ENCODE results near the gene STAB1. TPM values are rescaled to one million over a fixed set of nuclear protein-coding genes. Genes with fewer than 3 reads are reported as not detected.

The STAB1 gene
- total RNA-seq, 4 donors from 2014 or later, result 10.3 to 27.2 (median 23.3) TPM

GRCh38 chr3:52561028-52561747 is 66.0 kb downstream of the STAB1 start:
- in situ Hi-C loops (cut with MboI; ENCODE audit: low sequenced_read_pairs in 4 of 4), result no loop called here

GRCh38 chr3:52563984-52564383 is 68.8 kb downstream of the STAB1 start:
- H3K4me1 ChIP-seq, result no peaks in the 10 kb centered on the region
- H3K36me3 ChIP-seq, result peaks cover 7 to 60% of the 10 kb centered on the region in 2 donors
- no peaks in the 10 kb centered on the region for H3K27me3 ChIP-seq
- TF ChIP-seq CTCF (IDR thresholded peaks at IDR 0.05 in 4 of 5, conservative IDR thresholded peaks at IDR 0.05 in 1 of 5) (no peak), POLR2A (IDR thresholded peaks at IDR 0.05) (no peak)
- intact Hi-C loops (cut with DNase I; ENCODE audit: low total_unique reads), result no loop called here
- DNase-seq (no peak), ATAC-seq (no peak)
- H3K27ac ChIP-seq, result no peak overlapping the region
- H3K9me3 ChIP-seq, result no peaks in the 10 kb centered on the region
- H3K4me3 ChIP-seq, result no peak overlapping the region
- in situ Hi-C loops (cut with MboI; ENCODE audit: low sequenced_read_pairs in 4 of 4), result no loop called here

More at GRCh38 chr3:52561028-52561747, 66.0 kb downstream of the STAB1 start:
- no peak overlapping the region for H3K4me3 ChIP-seq
- peaks cover 7 to 74% of the 10 kb centered on the region in 2 donors for H3K36me3 ChIP-seq
- no peak for DNase-seq
- no peak overlapping the region for H3K27ac ChIP-seq
- TF ChIP-seq CTCF (IDR thresholded peaks at IDR 0.05 in 4 of 5, conservative IDR thresholded peaks at IDR 0.05 in 1 of 5) (no peak), POLR2A (IDR thresholded peaks at IDR 0.05) (no peak)
- no peaks in the 10 kb centered on the region for H3K4me1 ChIP-seq
- intact Hi-C loops (cut with DNase I; ENCODE audit: low total_unique reads), result no loop called here
- H3K9me3 ChIP-seq, result no peaks in the 10 kb centered on the region
- H3K27me3 ChIP-seq, result no peaks in the 10 kb centered on the region
- ATAC-seq, result no peak

- H3K36me3 ChIP-seq, result peaks cover 7 to 33% of the 10 kb centered on the region in 2 donors
- peaks cover 0 to 4% of the 10 kb centered on the region in 2 donors for H3K4me1 ChIP-seq
- H3K27me3 ChIP-seq, result no peaks in the 10 kb centered on the region
These were observed 72.9 kb downstream of the STAB1 start for GRCh38 chr3:52568069-52568468.

GRCh38 chr3:52570076-52570475 is 74.9 kb downstream of the STAB1 start:
- TF ChIP-seq POLR2A (IDR thresholded peaks at IDR 0.05) (no peak), CTCF (IDR thresholded peaks at IDR 0.05 in 4 of 5, conservative IDR thresholded peaks at IDR 0.05 in 1 of 5) (no peak)
- in situ Hi-C loops (cut with MboI; ENCODE audit: low sequenced_read_pairs in 4 of 4), result no loop called here
- ATAC-seq (no peak), DNase-seq (no peak)
- H3K27me3 ChIP-seq, result no peaks in the 10 kb centered on the region
- H3K4me1 ChIP-seq, result peaks cover 0 to 4% of the 10 kb centered on the region in 2 donors
- H3K4me3 ChIP-seq, result no peak overlapping the region
- H3K27ac ChIP-seq, result no peak overlapping the region
- intact Hi-C loops (cut with DNase I; ENCODE audit: low total_unique reads), result no loop called here
- no peaks in the 10 kb centered on the region for H3K9me3 ChIP-seq
- H3K36me3 ChIP-seq, result peaks cover 0 to 38% of the 10 kb centered on the region in 2 donors

More at GRCh38 chr3:52568069-52568468, 72.9 kb downstream of the STAB1 start:
- DNase-seq (no peak), ATAC-seq (no peak)
- TF ChIP-seq CTCF (IDR thresholded peaks at IDR 0.05 in 4 of 5, conservative IDR thresholded peaks at IDR 0.05 in 1 of 5) (no peak), POLR2A (IDR thresholded peaks at IDR 0.05) (no peak)
- H3K27ac ChIP-seq, result no peak overlapping the region
- in situ Hi-C loops (cut with MboI; ENCODE audit: low sequenced_read_pairs in 4 of 4), result no loop called here
- H3K9me3 ChIP-seq, result no peaks in the 10 kb centered on the region
- intact Hi-C loops (cut with DNase I; ENCODE audit: low total_unique reads), result no loop called here
- no peak overlapping the region for H3K4me3 ChIP-seq

Measured in gastrocnemius medialis (tissue), 4 donors.